Stimulated activated CD4-positive, alpha-beta T cell treated with anti-CD3 and anti-CD28 coated beads, Interleukin-12 subunit alpha, Interleukin-12 subunit beta, amount 100 ng/mL, for 24 hours (primary cell): Measurements from ENCODE around the gene LEPROT.

Source experiments
- DNase-seq, 2 experiments: peaks; one replicate each; pipeline ENCODE4 v3.0.0-alpha.2; 2020; ENCODE audit warnings: low read depth in 2 of 2

The LEPROT gene

GRCh38 chr1:65477414-65478378, 57.2 kb downstream of the LEPROT start:
- DNase-seq, result no peak

- no peak for DNase-seq
Measured at GRCh38 chr1:65478379-65479026, 58.0 kb downstream of the LEPROT start.

GRCh38 chr1:65479554-65480204, 59.2 kb downstream of the LEPROT start:
- no peak for DNase-seq

GRCh38 chr1:65480684-65481405, 60.4 kb downstream of the LEPROT start:
- DNase-seq, result no peak

- DNase-seq, result no peak
Measured at GRCh38 chr1:65483993-65484754, 63.7 kb downstream of the LEPROT start.
